Measurements from ENCODE around the gene SELE.
"Not testable (repeated sequence)": the region's sequence is repeated elsewhere in the genome, so short reads cannot be mapped to it uniquely, and the experiment has no call there.

Gene SELE

DNA sequence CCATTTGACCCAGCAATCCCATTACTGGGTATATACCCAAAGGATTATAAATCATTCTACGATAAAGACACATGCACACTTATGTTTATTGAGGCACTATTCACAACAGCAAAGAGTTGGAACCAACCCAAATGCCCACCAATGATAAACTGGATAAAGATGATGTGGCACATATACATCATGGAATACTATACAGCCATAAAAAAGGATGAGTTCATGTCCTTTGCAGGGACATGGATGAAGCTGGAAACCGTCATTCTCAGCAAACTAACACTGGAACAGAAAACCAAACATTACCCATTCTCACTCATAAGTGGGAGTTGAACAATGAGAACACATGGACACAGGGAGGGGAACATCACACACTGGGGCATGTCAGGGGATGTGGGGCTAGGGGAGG lies 18.8 kb downstream of the SELE start:
- not testable (repeated sequence) for DNase-seq

DNA sequence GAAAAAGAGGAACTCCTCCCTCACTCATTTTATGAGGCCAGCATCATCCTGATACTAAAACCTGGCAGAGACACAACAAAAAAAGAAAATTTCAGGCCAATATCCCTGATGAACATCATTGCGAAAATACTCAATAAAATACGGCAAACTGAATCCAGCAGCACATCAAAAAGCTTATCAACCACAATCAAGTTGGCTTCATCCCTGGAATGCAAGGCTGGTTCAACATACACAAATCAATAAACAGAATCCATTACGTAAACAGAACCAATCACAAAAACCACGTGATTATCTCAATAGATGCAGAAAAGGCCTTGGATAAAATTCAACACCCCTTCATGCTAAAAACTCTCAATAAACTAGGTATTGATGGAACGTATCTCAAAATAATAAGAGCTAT lies 20.8 kb downstream of the SELE start:
- DNase-seq = not testable (repeated sequence)

DNA sequence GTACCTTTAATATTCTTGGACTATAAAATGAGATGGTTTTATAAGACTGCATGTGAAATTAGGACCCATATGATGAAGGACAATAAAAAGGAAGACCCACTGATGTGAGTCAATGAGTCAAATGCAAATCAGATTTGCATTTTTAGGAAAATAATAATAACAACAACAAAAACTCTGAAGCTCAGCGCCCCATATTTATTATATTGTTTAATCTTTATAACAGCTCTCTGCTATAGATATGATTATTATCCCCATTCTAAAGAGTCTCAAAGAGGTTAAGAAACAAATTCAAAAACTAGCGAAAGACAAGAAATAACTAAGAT lies 21.6 kb downstream of the SELE start:
- no peak for DNase-seq

DNA sequence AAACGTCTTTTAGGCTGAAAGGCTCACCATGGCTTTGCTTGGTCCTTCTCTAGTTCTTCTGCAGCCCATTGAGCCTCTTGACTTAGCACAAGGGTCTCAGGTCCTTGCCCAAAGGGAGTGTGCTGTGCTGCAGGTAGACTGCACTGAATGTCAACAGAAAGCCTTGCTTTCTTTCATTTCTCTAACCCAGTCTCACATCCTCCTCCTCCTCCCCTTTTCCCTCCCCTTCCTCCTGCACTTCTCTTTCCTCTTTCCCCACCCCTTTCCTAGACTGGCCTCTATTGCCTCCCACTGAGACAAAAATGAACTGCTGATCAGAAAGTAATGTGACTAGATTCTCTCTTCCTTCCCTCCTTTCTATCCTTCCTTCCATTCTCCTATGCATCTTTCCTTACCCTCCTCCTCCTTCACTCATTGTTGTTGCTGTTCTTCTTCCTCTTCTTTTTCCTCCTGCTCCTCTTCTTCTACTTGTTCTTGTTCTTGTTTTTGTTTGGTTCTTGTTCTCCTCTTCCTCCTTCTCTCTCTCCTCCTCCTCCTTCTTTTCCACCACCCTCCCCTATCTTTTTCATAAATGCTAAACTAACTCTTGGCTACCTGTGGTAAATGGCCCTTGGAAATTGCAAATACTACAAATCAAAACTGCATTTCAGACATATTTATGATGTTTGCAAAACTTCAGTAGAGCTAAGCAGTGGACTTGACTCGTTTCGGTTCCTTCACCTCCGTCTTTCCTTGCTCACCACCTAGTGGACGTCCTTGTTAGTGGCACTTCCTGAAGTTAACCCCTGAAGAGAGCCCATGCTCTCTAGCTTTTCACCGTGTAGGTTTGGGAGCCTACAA lies 22.2 kb downstream of the SELE start, which contains the start of gene SELL:
TSS of gene SELL (minus strand) at position 152 of the 840 bp plus-strand sequence. CDS start at position 30, 122 bp downstream.
- no peak for DNase-seq

DNA sequence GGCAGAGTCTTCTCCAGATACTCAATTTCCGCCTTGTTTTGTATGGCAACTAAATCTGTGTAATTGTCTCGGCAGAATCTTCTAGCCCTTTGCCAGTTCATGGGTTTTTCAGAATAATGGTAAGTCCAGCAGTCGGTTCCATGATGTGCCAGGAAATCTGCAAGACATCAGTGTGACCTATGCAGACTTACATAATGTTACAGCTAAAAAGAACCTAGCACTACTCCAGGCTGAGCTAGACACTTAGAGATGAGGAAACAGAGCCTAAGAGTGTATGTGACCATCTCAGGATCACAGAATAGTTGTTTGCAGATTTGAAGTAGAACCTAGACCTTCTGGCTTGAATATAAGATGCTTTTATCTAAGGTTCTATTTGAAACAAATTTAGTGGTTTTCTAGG lies 25.2 kb downstream of the SELE start:
- no peak for DNase-seq

DNA sequence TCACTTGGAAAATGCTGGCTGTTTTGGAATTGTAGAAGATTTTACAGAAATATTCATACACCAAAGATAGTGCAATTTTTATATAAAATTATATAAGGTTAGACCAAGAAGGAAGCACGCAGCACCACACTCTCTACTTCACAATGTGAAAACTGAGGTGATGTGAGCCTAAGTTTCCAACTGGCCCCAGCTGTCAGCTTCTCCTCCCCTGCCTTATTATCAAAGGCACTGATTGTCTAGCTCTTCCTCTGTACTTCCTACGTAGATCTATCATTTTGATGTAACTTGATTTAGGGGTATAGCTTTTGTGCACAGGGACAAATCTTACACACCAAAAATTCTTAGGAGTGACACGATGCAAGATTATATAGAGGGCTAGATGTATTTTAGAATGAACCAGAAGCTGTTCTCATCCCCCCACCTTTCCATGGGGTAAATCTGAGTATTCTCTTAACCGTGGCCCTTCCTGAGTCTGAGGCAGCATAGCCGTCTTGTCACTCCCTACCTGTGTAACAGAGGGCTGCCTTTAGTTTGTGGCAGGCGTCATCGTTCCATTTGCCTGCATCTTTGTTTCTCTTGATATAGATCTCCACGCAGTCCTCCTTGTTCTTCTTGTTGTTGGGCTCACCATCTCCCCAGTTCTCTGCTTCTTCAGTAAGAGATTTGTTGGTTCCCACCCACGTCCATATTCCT lies 25.8 kb downstream of the SELE start:
- DNase-seq = no peak

DNA sequence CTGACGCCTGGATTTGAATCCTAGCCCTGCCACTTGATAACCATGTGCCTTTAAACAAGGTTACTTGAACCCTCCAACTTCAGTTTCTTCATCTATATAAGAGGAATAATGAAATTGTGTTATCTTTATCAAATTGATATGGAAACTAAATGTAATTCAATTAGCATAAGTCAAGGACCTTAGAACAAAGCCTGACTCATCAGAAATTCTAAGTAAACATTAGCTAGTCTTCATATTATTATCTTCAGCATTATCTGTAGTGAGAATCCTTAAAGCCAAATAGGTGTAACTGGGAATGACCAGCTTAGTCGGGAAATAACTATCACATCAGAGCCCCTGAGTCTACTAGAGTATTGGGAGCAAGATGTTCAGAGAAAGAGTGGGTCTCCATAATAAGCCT lies 29.1 kb downstream of the SELE start:
- no peak for DNase-seq

DNA sequence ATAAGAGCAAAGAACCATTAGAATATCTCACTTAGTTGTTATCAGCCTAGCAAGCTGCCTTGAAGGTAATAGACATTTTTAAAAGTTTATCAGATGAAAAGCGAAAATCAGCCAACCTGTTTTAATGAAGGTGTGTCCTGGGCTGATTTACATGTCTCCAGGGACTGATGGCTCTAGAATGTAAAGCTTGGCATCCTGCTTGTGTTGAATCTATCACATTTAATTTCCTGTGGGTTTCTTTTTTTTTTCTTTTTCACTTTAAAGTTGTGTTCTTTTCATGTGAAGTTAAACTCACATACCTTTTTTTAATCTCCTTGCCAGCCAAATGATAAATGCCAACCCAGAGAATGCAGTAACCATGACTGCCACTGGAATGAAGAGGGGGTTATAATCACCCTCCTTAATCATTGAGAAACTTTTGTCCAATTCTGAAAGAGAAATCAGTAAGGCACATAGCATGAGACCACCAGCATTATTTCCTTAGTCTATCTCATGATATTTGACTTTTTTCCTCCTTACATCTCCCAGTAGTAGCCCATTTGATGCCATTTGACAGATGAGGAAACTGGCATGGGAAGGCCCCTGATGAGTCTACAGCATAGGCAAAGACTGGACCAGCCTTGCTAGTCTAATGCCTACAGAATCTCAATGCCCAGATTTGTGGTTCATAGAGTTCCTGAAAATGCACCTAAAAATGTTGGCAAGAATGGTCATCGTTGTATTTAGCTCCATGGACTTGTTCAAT lies 32.4 kb downstream of the SELE start:
- no peak for DNase-seq

DNA sequence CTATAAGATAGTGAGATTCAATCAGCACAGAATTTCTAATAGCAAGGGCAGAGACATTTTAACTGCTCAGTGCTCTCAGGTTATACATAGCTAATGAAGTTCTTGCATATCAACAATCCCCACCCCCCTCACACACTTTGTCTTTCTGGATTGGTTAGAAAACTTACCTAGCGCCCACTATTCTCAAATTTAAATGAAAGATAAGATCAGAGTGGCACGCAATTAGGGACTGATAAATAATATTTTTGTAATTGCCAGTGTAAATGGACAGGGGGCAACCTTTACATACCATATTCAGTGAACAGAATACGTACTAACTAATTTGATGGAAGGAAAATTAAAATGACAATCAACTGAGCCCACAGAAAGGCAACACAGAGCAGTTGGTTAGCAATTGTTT lies 34.2 kb downstream of the SELE start:
- DNase-seq = no peak

DNA sequence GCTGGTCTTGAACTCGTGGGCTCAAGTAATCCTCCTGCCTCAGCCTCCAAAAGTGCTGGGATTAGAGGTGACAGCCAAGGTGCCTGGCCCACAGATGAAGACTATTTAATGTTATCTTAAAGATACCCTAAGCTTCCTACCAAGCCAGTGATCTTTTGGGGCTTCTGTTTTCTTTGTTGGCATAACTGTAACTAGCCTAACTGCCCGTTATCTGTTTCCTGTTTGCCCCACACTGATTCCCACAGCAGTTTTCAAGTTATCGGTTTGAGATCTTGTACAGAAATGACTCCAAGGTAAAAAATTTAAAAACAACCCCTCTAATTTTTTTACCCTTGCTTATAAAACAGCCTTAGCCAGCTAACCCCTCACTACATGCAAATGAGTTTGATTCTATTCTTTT lies 34.9 kb downstream of the SELE start:
- no peak for DNase-seq

DNA sequence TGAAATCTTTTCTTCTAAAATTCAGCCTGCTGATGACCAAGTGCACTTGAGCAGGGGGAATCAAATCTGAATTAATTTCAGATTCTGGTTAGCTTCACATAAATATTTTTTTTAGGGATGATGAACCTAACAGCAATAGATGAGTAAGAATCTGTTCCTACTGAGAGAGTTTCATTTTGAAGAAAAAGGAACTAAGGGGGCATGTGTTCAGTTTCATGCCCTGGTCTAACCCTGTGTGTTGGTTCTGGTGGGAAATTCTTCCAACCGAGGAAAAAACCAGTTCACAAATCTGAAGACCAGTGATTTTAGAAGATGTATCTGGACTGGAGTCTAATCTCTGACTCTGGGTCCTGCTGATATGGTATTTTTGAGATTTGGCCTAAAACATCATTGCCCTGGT lies 36.1 kb downstream of the SELE start:
- DNase-seq = no peak

DNA sequence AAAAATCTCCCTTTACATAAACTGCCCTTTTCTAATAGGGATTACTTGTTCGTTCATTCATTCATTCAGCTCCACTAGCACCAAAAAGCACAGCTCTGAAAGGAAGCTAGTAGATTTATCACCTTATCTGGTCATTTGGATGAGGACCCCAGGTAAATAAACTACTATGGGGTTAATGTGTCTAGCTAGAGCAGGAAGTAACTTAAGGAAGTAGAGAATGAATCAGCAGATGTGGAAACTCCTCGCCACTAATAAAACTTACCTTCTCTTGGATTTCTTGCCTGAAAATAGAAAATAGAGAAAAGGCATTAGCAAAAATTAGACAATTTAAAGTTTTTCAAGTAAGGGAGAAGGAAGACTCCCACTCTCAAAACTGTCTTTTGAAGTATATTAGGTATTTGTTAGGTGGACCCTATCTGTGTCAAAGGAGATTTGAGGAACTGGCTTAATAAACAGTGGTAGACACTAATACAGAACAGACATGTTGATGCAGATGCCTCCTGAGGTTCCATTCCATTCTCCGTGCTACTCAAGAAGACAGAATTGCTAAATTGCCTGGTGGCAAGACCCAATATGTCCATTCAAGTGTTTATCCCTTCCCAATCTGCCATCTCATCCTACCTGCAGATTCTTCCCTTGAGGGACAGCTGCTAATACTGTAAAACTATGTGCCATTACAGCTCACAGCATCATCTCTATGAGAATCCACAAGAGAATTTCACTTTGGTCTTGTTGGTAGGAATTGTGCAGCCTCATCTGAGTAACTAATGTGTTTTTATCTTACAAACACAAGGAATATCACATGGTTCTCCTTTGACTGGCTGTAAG lies 37.4 kb downstream of the SELE start:
- no peak for DNase-seq

DNA sequence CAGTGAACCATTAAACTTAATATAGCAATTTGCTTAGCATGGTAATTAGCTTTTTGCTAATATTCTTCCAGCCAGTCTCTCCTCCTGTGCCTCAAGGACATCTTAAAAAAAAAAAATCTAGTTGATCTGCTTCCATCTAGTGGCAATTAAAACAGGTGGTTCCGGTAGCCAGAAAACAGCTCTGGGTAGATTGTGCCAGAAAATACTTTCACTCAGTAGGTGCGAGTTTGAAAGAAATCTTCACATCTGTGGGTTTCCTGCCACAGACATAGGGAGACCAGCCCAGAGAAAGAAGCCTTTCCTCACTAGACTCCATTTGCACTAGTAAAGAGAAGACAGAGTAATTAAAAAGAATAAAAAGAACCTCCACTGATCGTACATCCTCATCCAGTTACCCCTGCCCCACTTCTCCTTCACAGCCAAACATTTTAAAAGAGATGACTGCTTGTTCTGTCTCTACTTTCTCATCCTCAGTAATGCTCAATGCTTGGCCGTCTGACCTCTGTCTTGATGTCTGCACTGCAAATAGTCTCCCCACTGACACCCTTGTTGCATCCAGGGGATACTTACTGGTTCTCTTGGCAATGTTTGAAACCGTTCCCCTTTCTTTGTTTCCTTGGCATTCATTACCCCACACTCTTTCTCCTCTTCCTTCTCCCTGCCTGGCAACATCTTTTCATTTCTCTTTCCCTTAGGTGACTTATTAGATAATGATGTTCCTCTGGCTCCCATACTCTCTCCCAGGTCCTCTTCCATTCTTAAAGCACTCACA lies 39.4 kb downstream of the SELE start:
- DNase-seq = no peak

DNA sequence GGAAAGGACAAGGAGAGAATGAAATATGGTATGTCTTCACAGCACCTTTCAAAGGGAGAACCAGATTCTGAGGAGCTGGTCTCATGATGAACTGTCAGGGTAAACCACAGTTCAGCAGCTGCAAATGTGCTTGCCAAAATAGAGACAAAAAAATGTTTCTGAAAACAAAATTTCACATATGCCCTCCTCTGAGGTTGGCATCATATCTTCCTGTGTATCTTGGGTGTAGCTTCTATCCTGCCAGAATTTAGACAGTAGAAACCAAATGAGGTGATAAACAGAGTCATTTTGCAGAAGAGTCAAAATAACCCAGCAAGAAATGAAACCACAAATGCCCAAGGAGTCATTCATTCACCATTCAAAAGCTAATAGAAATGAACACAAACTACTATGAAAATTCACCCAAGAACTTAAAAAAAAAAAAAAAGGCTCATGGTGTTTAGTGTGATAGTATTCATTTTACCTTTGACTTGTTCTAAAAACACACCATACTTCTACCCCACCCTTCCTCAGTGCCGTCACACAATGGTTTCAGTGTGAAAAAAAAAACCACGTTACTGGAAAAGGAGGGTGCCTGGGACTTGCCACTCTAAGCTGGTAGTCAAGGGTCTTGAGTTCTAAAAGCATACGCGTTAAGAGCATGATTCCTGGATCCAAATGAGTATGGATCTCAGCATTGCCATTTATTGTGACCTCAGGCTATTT lies 41.0 kb downstream of the SELE start:
- DNase-seq = no peak

DNA sequence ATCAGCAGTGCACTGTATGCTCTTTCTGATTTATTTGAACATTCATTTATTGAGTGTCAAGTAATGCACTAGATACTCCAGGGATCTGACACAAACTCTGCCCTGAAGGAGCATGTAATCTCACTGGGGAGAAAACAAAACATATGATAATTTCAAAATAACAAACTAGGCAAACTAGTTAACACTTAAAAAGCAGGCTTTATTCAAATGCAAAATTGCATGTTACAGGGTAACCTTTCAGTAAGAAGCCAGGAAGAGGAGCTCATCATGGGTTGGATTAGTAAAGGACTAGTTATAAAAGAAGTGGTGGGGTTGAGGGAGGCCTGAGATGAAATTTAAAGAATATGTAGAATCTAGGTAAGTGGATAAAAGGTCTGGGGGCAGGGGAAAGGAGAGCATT lies 43.4 kb downstream of the SELE start:
- no peak for DNase-seq

DNA sequence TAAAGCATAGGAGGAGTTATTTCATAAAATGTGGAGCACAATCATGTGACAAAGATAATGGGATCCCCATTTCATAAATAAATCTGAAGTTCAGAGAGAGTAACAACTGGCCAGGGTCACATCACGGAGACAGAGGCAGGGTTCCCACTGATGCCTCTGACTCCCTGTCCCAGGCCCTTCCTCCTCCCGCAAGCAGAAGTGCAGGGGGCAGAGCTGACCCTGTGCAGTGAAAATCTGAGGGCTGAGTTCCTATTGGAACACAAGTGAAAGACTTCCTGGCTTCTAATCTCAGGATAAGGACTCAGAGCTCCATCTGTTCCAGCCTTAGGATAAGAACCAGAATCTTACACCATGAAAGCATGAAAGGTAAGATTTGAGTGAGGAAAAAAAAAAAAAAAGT lies 44.5 kb downstream of the SELE start:
- no peak for DNase-seq

DNA sequence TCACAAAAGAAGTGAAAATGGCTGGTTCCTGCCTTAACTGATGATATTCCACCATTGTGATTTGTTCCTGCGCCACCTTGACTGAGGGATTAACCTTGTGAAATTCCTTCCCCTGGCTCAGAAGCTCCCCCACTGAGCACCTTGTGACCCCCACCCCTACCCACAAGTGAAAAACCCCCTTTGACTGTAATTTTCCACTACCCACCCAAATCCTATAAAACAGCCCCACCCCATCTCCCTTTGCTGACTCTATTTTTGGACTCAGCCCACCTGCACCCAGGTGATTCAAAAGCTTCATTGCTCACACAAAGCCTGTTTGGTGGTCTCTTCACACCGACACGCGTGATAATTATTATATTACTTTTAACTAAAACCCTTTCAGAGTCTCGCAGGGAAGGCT lies 45.5 kb downstream of the SELE start:
- not testable (repeated sequence) for DNase-seq

DNA sequence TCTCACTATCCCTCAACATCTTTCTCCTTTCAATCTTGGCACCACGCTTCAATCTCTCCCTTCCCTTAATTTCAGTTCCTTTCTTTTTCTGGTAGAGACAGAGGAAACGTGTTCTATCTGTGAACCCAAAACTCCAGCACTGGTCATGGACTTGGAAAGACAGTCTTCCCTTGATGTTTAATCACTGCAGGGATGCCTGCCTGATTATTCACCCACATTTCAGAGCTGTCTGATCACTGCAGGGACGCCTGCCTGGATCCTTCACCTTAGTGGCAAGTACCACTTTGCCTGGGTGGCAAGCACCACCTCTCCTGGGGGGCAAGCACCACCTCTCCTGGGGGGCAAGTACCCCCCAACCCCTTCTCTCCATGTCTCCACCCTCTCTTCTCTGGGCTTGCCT lies 50.2 kb downstream of the SELE start:
- no peak for DNase-seq

DNA sequence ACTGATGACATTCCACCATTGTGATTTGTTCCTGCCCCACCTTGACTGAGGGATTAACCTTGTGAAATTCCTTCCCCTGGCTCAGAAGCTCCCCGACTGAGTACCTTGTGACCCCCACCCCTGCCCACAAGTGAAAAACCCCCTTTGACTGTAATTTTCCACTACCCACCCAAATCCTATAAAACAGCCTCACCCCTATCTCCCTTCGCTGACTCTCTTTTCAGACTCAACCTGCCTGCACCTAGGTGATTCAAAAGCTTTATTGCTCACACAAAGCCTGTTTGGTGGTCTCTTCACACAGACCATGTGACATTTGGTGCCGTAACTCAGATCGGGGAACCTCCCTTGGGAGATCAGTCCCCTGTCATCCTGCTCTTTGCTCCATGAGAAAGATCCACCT lies 50.7 kb downstream of the SELE start:
- DNase-seq = not testable (repeated sequence)

DNA sequence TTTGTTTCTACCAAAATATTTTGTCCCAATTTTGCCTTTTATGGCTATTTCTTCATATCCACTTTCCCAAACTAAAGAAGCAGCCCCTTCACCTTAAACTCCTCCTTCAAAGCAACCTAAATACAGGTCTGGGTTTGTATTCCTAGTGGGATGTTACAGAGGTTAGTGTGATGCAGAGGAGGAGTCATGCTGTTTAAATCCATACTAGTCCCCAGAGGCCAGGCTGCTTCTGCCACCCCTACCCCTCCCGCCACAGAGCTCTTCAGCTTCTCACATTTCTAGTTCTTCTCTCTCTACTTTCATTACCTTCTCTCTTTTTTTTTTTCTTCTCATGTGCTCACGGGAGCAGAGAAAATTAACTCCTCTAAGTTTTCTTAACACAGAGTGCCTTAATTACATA lies 51.8 kb downstream of the SELE start:
- DNase-seq = no peak

DNA sequence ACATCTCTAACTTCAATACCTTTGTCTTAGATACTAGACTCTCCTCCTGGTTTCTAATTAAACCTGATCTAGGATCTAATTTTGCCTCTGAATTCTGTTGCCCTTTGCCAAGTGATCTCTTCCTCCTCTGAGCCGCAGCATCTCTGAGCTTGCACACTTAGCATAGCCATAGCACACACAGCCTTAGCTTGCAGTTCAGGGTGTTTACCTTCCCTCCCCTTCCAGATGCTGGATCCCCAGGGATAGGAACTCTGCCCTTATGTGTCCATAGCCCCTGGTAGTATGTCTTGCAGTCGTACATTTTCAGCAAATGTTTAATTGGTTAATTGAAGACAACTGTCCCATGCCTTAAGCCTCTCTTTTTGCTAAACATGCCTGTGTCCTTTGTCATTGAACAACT lies 52.7 kb downstream of the SELE start:
- DNase-seq = no peak
